Keratinocyte (primary cell): ENCODE data around the gene SULT4A1. TPM values are rescaled to one million over a fixed set of nuclear protein-coding genes. Genes with fewer than 3 reads are reported as not detected.

Source experiments
- DNase-seq: peaks from one replicate; pipeline ENCODE4 v3.0.0-alpha.2; 2011; ENCODE audit warnings: low read depth, missing footprints, low spot score
- FAIRE-seq: peaks from 2 replicates; lab custom pipeline; 2011; peaks lifted over from hg19 to GRCh38; lab: Jason Lieb, UNC
- H2AFZ ChIP-seq: 2 replicates; pipeline ENCODE4 v1.6.0; 2012; ENCODE audit warnings: low read length, control low read depth, inconsistent platforms; ENCODE audit not compliant: control insufficient read depth
- H3K27ac ChIP-seq: 2 replicates; pipeline ENCODE4 v1.5.1; 2011; ENCODE audit warnings: low read length; ENCODE audit not compliant: control insufficient read depth, insufficient read depth
- H3K27me3 ChIP-seq: 3 replicates; pipeline ENCODE4 v1.6.0; 2011; ENCODE audit warnings: low read length; ENCODE audit not compliant: control insufficient read depth, insufficient read depth; ENCODE audit errors: extremely low read depth
- H3K36me3 ChIP-seq, 2 experiments: 2 replicates in 1 of 2; 3 replicates in 1 of 2; pipeline ENCODE4 v1.5.1; 2011; ENCODE audit warnings: low read length in 2 of 2, mild to moderate bottlenecking in 1 of 2; ENCODE audit not compliant: control insufficient read depth in 2 of 2, insufficient read depth in 2 of 2; ENCODE audit errors: extremely low read depth in 1 of 2
- H3K4me1 ChIP-seq: 3 replicates; pipeline ENCODE4 v1.5.1; 2011; ENCODE audit warnings: low read length; ENCODE audit not compliant: control insufficient read depth, insufficient read depth; ENCODE audit errors: extremely low read depth
- H3K4me2 ChIP-seq: 3 replicates; pipeline ENCODE4 v1.6.0; 2011; ENCODE audit warnings: low read depth, low read length; ENCODE audit not compliant: control insufficient read depth, insufficient read depth; ENCODE audit errors: extremely low read depth
- H3K4me3 ChIP-seq, 3 experiments: fragments of 200-600 bp in 1 of 3; sonication (generic) in 1 of 3; 2 replicates in 2 of 3; 3 replicates in 1 of 3; pipeline ENCODE4 v1.5.1; 2011 to 2016; ENCODE audit warnings: low read length in 3 of 3, mild to moderate bottlenecking in 3 of 3, control low read depth in 2 of 3, inconsistent platforms in 1 of 3, low read depth in 1 of 3, mixed read lengths in 1 of 3, mixed run types in 1 of 3, moderate library complexity in 1 of 3; ENCODE audit not compliant: control insufficient read depth in 2 of 3, insufficient read depth in 2 of 3; ENCODE audit errors: extremely low read depth in 1 of 3
- H3K79me2 ChIP-seq: 2 replicates; pipeline ENCODE4 v1.6.0; 2012; ENCODE audit warnings: low read length; ENCODE audit not compliant: control insufficient read depth, insufficient read depth
- H3K9ac ChIP-seq: 3 replicates; pipeline ENCODE4 v1.6.0; 2011; ENCODE audit warnings: low read length; ENCODE audit not compliant: control insufficient read depth, insufficient read depth; ENCODE audit errors: extremely low read depth
- H3K9me1 ChIP-seq: 3 replicates; pipeline ENCODE4 v1.6.0; 2011; ENCODE audit warnings: low read length; ENCODE audit not compliant: control insufficient read depth, insufficient read depth; ENCODE audit errors: extremely low read depth
- H3K9me3 ChIP-seq: 2 replicates; pipeline ENCODE4 v1.5.1; 2012; ENCODE audit warnings: low read depth, low read length; ENCODE audit not compliant: control insufficient read depth
- H4K20me1 ChIP-seq: 3 replicates; pipeline ENCODE4 v1.6.0; 2011; ENCODE audit warnings: low read length; ENCODE audit not compliant: control insufficient read depth, insufficient read depth; ENCODE audit errors: extremely low read depth
- CTCF ChIP-seq, 3 experiments: IDR thresholded peaks in 1 of 3; conservative IDR thresholded peaks in 1 of 3; optimal IDR thresholded peaks in 1 of 3; 2 replicates in 2 of 3; 3 replicates in 1 of 3; pipeline versions ENCODE3 to v1.5.1; 2011; ENCODE audit warnings: low read length in 3 of 3, mild to moderate bottlenecking in 3 of 3, moderate library complexity in 2 of 3, control low read depth in 1 of 3, inconsistent platforms in 1 of 3; ENCODE audit not compliant: insufficient read depth in 2 of 3; ENCODE audit errors: extremely low read depth in 1 of 3
- EZH2 ChIP-seq: IDR thresholded peaks from one replicate; pipeline ENCODE4 v1.6.1; 2012; ENCODE audit warnings: inconsistent platforms, mild to moderate bottlenecking, low read length, moderate library complexity
- dilution Hi-C: fragments of 300-500 bp; cut with MboI; formaldehyde crosslinking; loops from one replicate; pipeline ENCODE4 v1.7.0; 2020; ENCODE audit warnings: low sequenced_read_pairs; ENCODE audit not compliant: extremely low pct_ligation_motif_present
- polyA plus RNA-seq, 5 experiments: library from polyadenylated mRNA; depleted of rRNA in 3 of 5; stranded (reverse) in 3 of 5; stranded (forward) in 1 of 5; unstranded in 1 of 5; fragments of >200 nt; gene quantifications; 1 replicate in 1 of 5; 2 replicates in 3 of 5; 3 replicates in 1 of 5; pipeline versions ENCODE4 v1.2.1 to v1.2.3, GENCODE V29; 2011 to 2012; ENCODE audit warnings: missing spikeins in 2 of 5, low read depth in 1 of 5, low replicate concordance in 1 of 5

The SULT4A1 gene
- polyA plus RNA-seq, 1 donor (not counting 4 experiments of a cell fraction or from before 2014, with no cell fraction given), result 0.26 TPM

GRCh38 chr22:43887391-43887790 lies 25.1 kb upstream of the SULT4A1 start:
- FAIRE-seq (no peak), DNase-seq (no peak)
- Histone ChIP-seq H3K9me1 (no peaks in the 10 kb centered on the region), H3K27ac (no peak overlapping the region), H3K9ac (no peak overlapping the region), H3K4me3 (no peak overlapping the region), H4K20me1 (no peaks in the 10 kb centered on the region), H3K79me2 (no peaks in the 10 kb centered on the region), H3K9me3 (no peaks in the 10 kb centered on the region), H3K4me2 (no peak overlapping the region), H3K36me3 (no peaks in the 10 kb centered on the region), H3K27me3 (peaks cover 35% of the 10 kb centered on the region), H2AFZ (no peak overlapping the region), H3K4me1 (peaks cover 5% of the 10 kb centered on the region)
- TF ChIP-seq CTCF (optimal IDR thresholded peaks at IDR 0.05 in 1 of 3, IDR thresholded peaks at IDR 0.05 in 1 of 3, conservative IDR thresholded peaks at IDR 0.05 in 1 of 3; ENCODE audit: extremely low read depth in 1 of 3, insufficient read depth in 2 of 3, low read length in 3 of 3) (no peak), EZH2 (no peak)
- dilution Hi-C loops, result no loop called here

GRCh38 chr22:43886231-43886630 lies 23.9 kb upstream of the SULT4A1 start:
- no peak for TF ChIP-seq CTCF (optimal IDR thresholded peaks at IDR 0.05 in 1 of 3, IDR thresholded peaks at IDR 0.05 in 1 of 3, conservative IDR thresholded peaks at IDR 0.05 in 1 of 3; ENCODE audit: extremely low read depth in 1 of 3, insufficient read depth in 2 of 3, low read length in 3 of 3)
- no peak for TF ChIP-seq EZH2
- no peak overlapping the region for H3K4me3 ChIP-seq
- no peak overlapping the region for H3K9ac ChIP-seq
- no peak overlapping the region for H3K4me2 ChIP-seq
- no peaks in the 10 kb centered on the region for H3K9me3 ChIP-seq
- FAIRE-seq (no peak), DNase-seq (no peak)
- dilution Hi-C loops, result no loop called here
- no peak overlapping the region for H2AFZ ChIP-seq
- no peaks in the 10 kb centered on the region for H3K9me1 ChIP-seq
- H3K36me3 ChIP-seq, result no peaks in the 10 kb centered on the region
- H3K79me2 ChIP-seq, result no peaks in the 10 kb centered on the region
- peaks cover 23% of the 10 kb centered on the region for H3K27me3 ChIP-seq
- peaks cover 2% of the 10 kb centered on the region for H3K4me1 ChIP-seq
- H3K27ac ChIP-seq, result no peak overlapping the region
- no peaks in the 10 kb centered on the region for H4K20me1 ChIP-seq
